ENCODE results near the gene MIR17HG. TPM values are rescaled to one million over a fixed set of nuclear protein-coding genes. Genes with fewer than 3 reads are reported as not detected.

MIR17HG gene
- total and polyA plus RNA-seq, 11 donors = 0.22 to 2.4 (median 1.1) TPM

GRCh38 chr13:91346062-91346461 is 1.4 kb upstream of the MIR17HG start:
- no peak overlapping the region for H3K27ac ChIP-seq

GRCh38 chr13:91346850-91347201 is 661 bp upstream of the MIR17HG start:
- ATAC-seq (no peak), DNase-seq (no peak)
- TF ChIP-seq POLR2A (IDR thresholded peaks at IDR 0.05) (no peak), CTCF (IDR thresholded peaks at IDR 0.05) (no peak)
- WGBS, 4 donors = 3 to 4% (median 4%) methylated on average over 11 of the region's 11 CpGs
- peak overlapping the region; percentile 47 to 100 (median 82) for H3K4me3 ChIP-seq
- H3K4me1 ChIP-seq = peaks cover 0 to 29% (median 18%) of the 10 kb centered on the region in 12 donors
- H3K36me3 ChIP-seq = peaks cover 0 to 24% (median 18%) of the 10 kb centered on the region in 9 donors
- H3K27ac ChIP-seq = peak overlapping the region in 8 of 12 donors; percentile 12 to 97 (median 92)
- intact Hi-C loops (cut with DNase I) = loop anchor here in 1 of 10 donors (5.0 kb wide), 1 partner anchor 35 kb away; no protein-coding TSS in a partner anchor
- H3K9me3 ChIP-seq = no peaks in the 10 kb centered on the region
- peaks cover 0 to 3% (median 0%) of the 10 kb centered on the region in 9 donors for H3K27me3 ChIP-seq

More at GRCh38 chr13:91346062-91346461, 1.4 kb upstream of the MIR17HG start:
- Histone ChIP-seq H3K36me3 (peaks cover 0 to 16% (median 10%) of the 10 kb centered on the region in 9 donors), H3K9me3 (no peaks in the 10 kb centered on the region), H3K4me1 (peaks cover 0 to 27% (median 18%) of the 10 kb centered on the region in 12 donors), H3K4me3 (no peak overlapping the region), H3K27me3 (peaks cover 0 to 6% (median 0%) of the 10 kb centered on the region in 9 donors)
- 76 to 82% (median 79%) methylated on average over 4 of the region's 4 CpGs for WGBS, 4 donors
- ATAC-seq (no peak), DNase-seq (no peak)
- TF ChIP-seq CTCF (IDR thresholded peaks at IDR 0.05) (no peak), POLR2A (IDR thresholded peaks at IDR 0.05) (no peak)
- intact Hi-C loops (cut with DNase I) = loop anchor here in 1 of 10 donors (5.0 kb wide), 1 partner anchor 34 kb away; no protein-coding TSS in a partner anchor

GRCh38 chr13:91347996-91348905 is 764 bp downstream of the MIR17HG start:
- intact Hi-C loops (cut with DNase I) = loop anchor here in 1 of 10 donors (5.0 kb wide), 1 partner anchor 36 kb away; no protein-coding TSS in a partner anchor
- DNase-seq (peak; percentile 43 to 71 (median 45)), ATAC-seq (peak; percentile 39 to 81 (median 68))
- 0 to 2% (median 1%) methylated on average over 9 to 141 of the region's 141 CpGs for WGBS, 4 donors
- Histone ChIP-seq H3K4me3 (peak overlapping the region; percentile 47 to 100 (median 82)), H3K4me1 (peaks cover 0 to 30% (median 20%) of the 10 kb centered on the region in 12 donors), H3K9me3 (no peaks in the 10 kb centered on the region), H3K27me3 (no peaks in the 10 kb centered on the region), H3K36me3 (peaks cover 0 to 38% (median 21%) of the 10 kb centered on the region in 9 donors), H3K27ac (peak overlapping the region; percentile 85 to 97 (median 94))
- TF ChIP-seq POLR2A (IDR thresholded peaks at IDR 0.05) = peak in 1 of 2 donors; percentile 11
- TF ChIP-seq CTCF (IDR thresholded peaks at IDR 0.05) = peak in 5 of 12 donors; percentile 18 to 52 (median 34)
